AG08395 (cell line): Measurements from ENCODE around the gene LRRC51.
A peak's percentile ranks its signal among the peaks of the same experiment; 100 is the strongest.
"Not testable (repeated sequence)": the region's sequence is repeated elsewhere in the genome, so short reads cannot be mapped to it uniquely, and the experiment has no call there.

ENCODE experiments used
- DNase-seq: peaks from one replicate; pipeline ENCODE4 v3.0.0; 2012; ENCODE audit warnings: mixed read lengths, low spot score

The LRRC51 gene

GRCh38 chr11:72139500-72139899 is 58.9 kb downstream of the LRRC51 start:
- DNase-seq = no peak

DNA sequence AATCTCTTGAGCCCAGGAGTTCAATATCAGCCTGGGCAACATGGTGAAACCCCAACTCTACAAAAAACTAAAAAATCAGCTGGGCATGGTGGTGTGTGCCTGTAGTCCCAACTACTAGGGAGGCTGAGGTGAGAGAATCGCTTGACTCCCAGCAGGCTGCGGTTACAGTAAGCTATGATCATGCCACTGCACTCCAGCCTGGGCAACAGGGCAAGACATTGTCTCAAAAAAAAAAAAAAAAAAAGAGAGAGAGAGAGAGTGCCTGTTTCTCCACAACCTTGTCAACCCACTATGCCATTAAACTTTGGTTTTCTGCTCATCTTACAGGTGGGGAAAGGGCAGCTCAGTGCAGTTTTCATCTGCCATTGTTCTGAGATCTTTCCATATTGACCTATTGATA is 60.0 kb downstream of the LRRC51 start:
- no peak for DNase-seq

DNA sequence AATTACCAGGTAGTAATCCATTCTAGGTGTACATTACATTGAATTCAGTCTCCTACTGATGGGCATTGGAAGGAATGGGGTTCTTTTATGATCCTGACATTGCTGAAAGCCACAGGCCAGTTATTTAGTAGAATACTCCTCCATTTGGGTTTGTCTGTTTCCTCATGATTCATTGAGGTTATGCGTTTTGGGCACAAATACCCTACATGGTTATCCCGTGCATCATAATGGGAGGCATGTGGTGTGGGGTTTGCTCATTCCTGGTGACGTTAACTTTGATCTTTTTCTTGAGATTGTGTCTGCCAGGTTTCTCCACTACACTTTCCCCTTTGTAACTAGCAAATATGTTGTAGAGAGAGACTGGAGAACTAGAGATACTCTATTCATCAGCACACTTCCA is 60.4 kb downstream of the LRRC51 start:
- DNase-seq = peak; percentile 92

DNA sequence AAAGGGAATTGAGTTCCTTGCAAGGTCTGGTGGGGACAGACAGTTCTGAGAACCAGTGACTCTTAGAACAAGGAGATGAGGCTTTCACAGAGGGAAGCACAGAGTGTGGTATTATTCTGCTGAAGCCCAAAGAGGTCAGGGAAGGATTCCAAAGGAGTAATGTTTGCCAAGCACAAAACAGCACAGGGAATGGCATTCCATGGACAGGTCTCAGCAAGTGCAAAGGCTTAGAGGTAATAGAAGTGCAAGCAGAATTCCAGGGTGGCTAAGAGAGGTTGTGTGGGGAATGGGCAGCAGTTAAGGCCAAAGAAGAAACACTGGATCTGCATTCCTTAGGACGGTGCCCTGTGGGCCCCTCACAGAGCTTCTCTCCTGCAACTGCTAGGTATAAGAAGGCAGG is 61.4 kb downstream of the LRRC51 start:
- not testable (repeated sequence) for DNase-seq

- not testable (repeated sequence) for DNase-seq
These were observed 61.9 kb downstream of the LRRC51 start for GRCh38 chr11:72142543-72142942.

GRCh38 chr11:72144807-72145565 is 64.3 kb downstream of the LRRC51 start:
- DNase-seq = peak; percentile 47
